IMR-90 (cell line): ENCODE results near the gene PKM.

Experiments used
- NFE2L2 ChIP-seq: fragments of 150-350 bp; IDR thresholded peaks from 2 replicates; pipeline ENCODE4 v1.6.1; 2016; ENCODE audit warnings: low read depth, mild to moderate bottlenecking, low read length
- TF ChIP-seq, protein P1 (sequence below): conservative IDR thresholded peaks from 2 replicates; pipeline ENCODE4 v1.5.1; 2012; ENCODE audit warnings: mild to moderate bottlenecking, low read depth, low read length, improper control_type of control experiment

DNA sequence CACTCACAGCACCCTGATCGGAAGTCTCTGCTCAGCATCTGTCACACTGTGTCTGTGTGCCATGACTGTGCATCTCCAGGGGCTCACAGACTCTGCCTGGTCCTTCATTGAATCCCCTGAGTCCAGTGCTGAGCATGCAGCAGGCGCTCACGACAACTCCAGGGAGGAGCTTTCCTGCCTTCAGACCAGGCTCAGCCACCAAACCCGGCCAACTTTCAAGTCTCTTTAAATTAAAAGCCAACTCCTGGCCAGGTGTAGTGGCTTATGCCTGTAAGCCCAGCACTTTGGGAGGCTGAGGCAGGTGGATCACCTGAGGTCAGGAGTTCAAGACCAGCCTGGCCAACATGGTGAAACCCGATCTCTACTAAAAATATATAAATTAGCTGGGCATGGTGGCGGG, 57.6 kb downstream of the PKM start:
- no peak for TF ChIP-seq NFE2L2
- TF ChIP-seq, protein P1, sequence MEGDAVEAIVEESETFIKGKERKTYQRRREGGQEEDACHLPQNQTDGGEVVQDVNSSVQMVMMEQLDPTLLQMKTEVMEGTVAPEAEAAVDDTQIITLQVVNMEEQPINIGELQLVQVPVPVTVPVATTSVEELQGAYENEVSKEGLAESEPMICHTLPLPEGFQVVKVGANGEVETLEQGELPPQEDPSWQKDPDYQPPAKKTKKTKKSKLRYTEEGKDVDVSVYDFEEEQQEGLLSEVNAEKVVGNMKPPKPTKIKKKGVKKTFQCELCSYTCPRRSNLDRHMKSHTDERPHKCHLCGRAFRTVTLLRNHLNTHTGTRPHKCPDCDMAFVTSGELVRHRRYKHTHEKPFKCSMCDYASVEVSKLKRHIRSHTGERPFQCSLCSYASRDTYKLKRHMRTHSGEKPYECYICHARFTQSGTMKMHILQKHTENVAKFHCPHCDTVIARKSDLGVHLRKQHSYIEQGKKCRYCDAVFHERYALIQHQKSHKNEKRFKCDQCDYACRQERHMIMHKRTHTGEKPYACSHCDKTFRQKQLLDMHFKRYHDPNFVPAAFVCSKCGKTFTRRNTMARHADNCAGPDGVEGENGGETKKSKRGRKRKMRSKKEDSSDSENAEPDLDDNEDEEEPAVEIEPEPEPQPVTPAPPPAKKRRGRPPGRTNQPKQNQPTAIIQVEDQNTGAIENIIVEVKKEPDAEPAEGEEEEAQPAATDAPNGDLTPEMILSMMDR, result no peak
